C1 segment of cervical spinal cord (tissue), 14 donors: ENCODE data around the gene RAB3GAP1.
A peak's percentile ranks its signal among the peaks of the same experiment; 100 is the strongest.
"Not testable (repeated sequence)": the region's sequence is repeated elsewhere in the genome, so short reads cannot be mapped to it uniquely, and the experiment has no call there.

ENCODE experiments used
- DNase-seq, 14 donors: peaks; one replicate each; lab custom pipeline; 2025; lab: John Stamatoyannopoulos, UW

The RAB3GAP1 gene

DNA sequence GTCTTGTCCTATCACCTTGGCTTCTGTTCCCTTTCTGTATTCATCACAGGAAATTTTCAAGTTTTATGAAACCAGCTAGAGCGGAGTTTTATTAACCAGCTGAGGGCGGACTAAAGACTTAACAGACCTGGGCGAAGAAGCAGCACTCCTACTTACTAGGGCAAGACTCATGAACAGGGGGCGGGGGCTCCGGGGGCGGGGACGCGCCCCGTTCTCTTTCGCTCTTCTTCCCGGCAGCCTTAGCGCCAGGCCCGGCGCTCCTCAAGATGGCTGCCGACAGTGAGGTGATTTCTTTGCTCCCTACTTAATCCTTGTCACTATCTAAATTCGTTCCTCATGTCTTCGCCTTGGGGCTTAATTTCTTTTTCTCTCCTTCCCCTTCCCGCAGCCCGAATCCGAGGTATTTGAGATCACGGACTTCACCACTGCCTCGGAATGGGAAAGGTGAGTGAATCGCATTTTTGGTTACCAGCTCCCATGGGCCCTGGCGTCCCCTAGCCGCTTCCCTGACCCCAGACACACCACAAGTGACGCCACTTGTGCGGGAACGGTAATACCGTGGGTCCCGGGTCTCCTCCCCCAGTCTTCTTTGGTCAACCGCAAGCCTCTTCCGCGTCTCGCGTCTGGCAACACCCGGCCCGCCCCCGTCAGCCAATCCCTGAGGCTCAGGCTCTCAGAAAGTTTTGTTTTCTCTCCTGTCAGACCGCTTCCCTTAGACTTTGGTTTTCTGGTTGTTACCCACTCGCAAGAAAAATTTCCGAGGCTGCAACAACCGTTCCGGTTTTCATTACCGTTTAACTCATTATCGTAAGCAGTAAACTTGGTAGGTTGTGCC is at the start of gene RAB3GAP1:
Gene RAB3GAP1, plus strand, starts transcription at position 251 of the 835 bp plus-strand sequence. Its CDS starts 16 bp downstream, at position 267.
- peak in 13 of 14 donors; percentile 17 to 85 (median 74) for DNase-seq

DNA sequence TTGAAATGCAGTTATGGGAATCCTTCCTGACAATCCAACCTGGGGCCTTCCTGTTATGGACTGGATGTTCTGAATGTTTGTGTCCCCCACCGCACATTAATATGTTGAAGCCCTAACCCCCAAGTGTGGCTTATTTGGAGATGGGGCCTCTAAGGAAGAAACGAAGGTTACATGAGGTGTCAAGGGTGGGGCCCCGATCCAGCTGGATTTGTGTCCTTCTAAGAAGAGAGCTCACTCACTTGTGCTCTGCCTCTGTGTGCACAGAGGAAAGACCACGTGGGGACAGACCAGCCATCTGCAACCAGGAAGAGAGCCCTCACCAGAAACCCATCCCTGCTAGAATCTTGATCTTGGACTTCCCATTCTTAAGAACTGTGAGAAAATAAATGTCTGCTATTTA is 49.3 kb upstream of the RAB3GAP1 start:
- DNase-seq = no peak

DNA sequence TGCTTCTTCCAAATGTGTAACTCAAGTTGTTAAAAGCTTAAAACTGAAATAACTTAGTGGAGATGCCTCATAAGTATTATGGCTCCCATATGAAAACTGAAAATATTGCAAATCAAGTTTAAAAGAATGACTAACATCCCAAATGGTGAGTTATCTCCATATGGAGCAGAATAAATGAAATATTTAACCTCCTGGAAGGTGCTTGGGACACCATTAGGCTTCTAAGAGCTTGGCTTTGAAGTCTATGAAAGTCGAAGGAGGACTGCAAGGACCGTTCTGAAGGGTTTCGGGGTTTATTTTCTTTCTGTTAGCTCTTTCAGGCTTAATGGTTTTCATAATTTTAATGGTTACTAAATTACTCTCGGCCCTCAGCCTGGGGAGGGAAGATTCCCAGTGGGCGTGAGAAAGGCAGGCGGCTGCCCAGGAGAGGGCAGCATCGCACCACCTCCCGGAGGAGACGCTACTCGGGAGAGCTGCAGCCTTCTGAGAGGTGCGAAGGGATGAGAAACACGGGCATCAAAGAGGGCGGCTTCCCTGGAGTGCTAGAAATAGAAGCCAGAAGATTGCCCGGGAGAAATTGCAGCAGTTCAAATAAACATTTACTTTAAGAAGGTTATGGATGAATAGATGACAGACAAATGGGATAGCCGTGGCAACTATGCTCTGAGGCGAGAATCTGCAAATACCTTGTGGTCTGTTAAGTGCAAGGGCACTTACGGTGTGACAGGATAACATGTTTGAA is 47.9 kb upstream of the RAB3GAP1 start:
- peak in 11 of 14 donors; percentile 12 to 65 (median 31) for DNase-seq

DNA sequence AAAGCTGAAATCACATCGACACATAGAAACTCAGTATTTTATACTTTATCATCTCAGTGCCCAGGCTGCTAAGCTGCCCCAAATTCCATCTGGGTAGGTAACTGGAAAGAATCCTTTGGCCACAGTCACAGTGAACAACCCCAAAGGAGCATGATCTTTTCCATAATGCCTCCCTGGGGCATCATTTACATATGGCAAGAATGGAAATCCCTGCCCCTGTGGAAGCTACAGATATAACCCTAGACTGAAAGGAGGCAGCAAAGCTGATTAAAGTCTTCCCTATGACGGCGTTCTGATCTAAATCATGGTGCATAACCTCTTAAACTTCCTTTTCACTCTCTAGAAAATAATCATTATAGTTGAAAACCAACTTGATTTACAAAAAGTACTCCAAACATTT is 46.3 kb upstream of the RAB3GAP1 start:
- DNase-seq = no peak

DNA sequence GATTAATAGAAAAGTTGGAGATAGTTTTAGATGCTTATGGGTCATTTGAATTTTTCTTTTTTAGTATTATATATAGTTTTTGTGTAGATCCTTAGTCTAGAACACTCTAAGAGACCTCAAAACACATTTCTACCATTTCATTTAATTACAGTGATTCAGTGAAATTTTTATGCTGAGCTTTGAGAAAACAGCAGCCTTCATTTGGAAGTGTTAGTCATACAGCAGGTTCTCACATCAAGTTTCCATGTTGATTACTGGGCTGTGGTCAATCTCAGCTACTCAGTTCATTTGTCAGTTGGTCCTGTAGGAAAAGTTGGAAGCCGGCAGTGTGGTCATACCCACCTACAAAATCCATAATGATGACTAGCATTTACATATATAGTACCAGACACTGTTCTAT is 42.8 kb upstream of the RAB3GAP1 start:
- no peak for DNase-seq

DNA sequence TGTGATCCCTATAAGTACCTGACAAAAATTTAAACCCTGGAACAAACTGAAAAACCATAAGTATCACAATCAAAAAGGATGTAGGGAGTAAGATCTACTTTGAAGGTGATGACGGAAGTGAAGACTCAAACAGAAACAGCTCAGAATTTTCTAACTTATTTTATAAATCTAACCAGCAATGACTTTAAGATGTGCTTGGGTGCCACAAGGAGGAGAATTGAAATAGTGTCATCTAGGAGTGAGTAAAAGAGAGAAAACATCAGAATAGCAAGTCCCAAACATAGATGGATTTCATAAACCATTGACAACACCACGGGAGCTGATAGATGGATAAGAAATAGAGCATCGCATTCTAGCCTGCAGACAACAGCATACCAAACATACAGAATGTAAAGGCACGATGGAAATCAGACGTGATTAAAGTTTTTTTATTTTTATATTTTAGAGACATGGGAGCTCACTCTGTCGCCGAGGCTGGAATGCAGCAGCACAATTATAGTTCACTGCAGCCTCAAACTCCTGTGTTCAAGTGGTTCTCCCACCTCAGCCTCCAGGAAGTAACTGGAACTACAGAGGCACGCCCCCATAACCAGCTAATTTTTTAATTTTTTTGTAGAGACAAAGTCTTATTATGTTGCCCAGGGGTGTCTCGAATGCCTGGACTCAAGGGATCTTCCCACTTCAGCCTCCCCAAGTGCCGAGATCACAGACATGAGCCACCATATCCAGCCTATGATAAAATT is 41.7 kb upstream of the RAB3GAP1 start:
- no peak for DNase-seq

DNA sequence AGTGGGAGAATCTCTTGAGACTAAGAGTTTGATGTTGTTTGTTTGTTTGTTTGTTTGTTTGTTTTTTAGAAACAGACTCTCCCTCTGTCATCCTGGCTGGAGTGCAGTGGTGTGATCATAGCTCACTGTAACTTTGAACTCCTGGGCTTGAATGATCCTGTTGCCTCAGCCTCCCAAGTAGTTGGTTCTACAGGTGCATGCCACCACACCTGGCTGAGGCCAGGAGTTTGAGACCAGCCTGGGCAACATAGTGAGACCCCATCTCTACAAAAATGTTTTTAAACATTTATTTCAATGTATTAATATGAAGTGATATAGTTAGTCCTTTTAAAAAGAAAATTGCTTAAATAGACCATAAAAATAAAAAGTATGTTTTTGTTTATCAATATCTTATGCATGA is 40.5 kb upstream of the RAB3GAP1 start:
- no peak for DNase-seq

DNA sequence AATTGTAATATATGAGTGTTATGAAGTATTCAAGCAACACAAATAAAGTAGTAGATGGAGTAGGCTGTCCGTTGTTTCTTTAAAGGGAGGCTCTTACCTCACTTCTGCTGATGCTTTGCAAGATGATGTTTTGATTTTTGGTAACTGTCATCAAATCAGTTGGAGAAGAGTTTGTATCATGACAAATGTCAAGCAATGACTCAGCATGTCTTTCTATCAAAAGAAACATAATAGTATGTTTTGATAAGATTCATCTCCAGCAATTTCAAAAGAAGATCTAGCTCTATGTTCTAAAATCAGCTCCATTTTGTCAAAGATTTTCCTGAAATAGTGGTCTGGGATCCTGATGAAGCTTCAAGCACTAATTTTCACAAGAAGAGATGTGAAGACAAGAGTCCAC is 30.5 kb upstream of the RAB3GAP1 start:
- DNase-seq = no peak

DNA sequence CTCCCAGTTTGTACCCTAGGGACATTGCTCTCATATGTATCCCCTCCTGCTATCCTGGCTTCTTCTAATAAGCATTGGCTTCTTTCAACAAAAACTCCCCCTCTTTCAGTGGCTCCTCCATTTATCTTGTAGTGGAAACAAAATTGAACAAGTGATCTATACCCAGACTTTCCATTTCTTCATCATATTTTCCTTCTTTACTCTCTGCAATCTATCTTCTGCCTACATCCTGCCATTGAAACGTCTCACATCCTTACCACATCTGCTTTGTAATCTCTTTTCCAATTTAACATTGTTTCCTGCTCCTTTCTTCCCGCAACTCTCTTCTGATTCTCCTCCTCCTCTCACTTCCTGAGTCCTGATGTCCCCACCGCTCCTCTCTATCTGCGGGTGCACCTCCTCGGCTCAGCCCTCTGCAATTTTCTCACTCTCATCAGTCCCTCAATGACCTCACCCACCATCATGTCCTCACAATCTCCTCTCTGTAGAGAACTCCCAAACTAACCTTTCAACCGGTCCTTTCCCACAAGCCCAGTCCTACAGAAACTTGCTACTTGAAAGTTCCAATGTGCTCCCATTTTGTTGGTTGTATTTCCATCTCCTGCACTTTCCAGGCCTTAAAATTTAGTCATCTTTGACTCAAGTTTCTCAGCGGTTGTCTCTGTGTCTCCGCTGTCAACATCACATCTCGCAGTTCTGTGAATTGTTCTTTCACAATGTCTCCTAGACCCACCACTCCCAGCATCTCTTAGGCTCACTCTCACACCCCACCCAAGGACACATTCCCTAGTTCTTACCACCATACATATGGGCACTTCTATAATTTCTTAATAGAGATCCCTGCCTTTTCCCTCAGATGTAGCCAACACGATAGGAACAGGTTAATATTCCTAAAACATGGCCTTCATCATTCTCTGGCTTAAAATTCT is 28.9 kb upstream of the RAB3GAP1 start:
- DNase-seq = no peak

DNA sequence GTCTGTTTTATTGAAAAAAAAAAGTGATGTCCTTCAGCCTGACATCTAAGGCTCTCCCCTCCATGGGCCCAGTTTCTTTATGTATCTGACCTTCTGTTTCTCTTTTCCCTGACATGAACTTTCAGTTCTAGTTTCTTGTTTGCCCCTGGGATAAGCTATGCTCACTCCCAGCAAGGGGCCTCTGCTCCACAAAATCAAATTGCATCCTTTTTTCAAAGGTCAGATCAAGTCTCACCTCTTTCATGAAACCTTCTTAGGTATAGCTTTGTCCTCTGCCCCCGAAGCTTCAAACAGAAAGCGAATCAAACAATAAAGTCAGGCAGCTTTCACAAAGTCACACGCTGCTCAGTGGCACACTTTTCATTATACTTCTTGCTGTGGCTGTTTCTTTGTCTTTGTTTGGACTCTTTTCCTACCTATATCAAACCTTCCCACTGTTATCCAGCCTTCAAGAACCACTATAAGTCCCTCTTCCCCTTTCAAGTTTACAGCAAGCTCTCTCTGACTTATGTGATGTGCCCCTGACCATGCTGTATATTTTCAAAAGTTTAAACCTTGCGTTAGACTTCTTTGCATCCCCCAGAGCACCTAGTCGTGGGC is 28.1 kb upstream of the RAB3GAP1 start:
- DNase-seq = no peak

DNA sequence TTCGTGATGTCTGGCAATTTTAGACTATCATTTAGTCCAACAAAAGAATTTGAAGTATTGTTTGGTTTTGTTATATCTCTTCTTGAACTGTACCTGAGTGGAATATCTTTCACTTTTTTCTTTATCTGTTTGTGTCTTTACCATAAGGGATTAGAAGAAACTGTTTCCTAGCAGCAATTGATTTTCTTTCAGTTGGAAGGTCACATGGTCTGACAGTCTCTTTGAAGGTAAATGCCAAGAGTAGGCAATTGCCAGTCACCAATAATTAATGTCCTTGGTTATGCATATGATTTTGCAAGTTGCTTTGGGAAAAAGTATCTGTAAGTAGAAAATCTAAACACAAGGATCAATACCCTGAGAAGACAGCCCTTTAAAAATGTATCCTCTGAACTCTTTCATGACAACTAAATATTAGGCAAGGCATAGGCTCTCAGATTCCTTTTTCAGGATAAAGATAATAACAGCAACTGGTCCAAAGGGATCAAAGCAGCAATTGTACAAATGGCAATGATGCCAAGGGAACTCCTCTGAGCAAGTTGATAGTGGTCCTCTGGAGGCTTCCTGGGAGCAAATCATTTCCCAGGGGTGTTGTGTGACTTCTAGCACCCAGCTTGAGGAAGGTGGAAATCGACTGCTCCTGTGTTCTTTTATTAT is 22.5 kb upstream of the RAB3GAP1 start:
- no peak for DNase-seq

DNA sequence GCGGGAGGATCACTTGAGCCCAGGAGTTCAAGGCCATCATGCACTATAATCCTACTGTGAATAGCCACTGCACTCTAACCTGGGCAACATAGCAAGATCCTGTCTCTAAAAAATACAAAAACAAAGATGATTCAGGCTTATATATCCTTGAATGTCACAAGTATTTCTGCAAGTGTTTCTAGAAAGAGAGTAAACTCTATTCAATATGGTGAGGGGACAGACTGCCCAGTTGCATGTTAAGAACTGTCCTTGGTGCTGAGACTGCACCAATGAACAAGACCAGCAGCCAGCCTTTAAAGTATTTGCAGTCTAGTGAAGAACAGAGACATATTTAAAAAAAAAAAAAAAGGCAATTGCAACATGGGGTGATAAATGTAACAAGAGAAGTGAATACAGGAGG is 21.3 kb upstream of the RAB3GAP1 start:
- DNase-seq = no peak

DNA sequence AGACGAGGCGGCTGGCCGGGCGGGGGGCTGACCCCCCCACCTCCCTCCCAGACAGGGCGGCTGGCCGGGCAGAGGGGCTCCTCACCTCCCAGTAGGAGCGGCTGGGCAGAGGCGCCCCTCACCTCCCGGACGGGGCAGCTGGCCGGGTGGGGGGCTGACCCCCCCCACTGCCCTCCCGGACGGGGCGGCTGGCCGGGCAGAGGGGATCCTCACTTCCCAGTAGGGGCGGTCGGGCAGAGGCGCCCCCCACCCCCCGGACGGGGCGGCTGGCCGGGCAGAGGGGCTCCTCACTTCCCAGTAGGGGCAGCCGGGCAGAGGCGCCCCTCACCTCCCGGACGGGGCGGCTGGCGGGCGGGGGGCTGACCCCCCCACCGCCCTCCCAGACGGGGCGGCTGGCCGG is 18.9 kb upstream of the RAB3GAP1 start:
- not testable (repeated sequence) for DNase-seq

DNA sequence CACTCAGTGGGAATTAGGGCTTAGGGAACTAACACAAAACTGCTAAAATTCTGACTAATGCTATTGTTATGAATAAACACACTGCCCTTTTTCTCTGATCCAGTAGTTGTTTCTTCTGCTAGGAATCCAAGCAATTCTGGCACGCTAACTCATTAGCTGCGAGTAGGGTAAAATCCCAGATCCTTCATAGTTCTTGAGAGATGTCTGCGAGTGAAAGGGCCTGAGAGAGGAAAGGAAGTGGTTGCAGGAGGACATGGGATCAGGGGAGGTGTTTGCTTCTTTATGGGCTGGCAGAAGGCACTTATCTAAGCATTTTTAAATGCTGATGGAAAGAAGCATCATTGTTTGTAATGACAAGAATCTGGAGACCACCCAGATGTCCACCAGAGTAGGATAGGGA is 14.3 kb upstream of the RAB3GAP1 start:
- DNase-seq = no peak

DNA sequence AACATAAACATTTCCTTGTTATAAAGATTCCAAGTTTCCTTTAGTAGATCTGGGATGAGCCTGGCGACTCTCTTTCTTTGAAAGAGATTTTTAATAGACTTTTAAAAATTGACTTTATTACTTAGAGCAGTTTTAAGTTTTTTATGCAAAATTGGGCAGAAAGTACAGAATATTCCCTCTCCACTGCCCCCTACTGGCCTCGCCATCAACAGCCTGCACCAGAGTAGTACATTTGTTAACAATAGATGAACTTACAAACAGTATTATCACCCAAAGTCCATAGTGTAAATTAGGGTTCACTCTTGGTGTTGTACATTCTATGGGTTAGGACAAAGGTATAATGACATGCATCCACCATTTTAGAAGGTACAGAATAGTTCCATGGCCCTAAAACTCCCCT is 8.7 kb upstream of the RAB3GAP1 start:
- DNase-seq = no peak

DNA sequence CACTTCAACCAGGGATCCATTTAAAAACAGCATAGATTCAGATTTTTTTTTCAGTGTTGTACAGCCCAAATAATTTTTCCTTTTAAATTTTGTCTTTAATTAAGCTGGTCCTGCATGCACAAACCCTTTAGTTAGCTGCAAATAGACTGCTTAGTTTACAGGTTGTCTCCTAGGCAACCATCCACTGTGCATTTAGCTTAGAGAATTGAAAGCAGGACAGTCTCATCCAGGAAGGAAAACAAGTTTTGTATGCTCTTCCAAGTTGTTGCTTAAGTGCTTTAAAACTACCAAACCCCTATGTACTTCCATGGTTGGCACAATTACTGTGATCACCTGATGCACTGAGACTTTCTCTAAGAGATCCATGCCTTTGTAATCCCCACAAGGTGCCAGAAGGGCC is 4.8 kb upstream of the RAB3GAP1 start, which contains the start of gene MAP3K19:
Gene MAP3K19, minus strand, starts transcription at position 148 of the 400 bp plus-strand sequence. CDS start 22,800 bp downstream, outside the sequence.
- no peak for DNase-seq

DNA sequence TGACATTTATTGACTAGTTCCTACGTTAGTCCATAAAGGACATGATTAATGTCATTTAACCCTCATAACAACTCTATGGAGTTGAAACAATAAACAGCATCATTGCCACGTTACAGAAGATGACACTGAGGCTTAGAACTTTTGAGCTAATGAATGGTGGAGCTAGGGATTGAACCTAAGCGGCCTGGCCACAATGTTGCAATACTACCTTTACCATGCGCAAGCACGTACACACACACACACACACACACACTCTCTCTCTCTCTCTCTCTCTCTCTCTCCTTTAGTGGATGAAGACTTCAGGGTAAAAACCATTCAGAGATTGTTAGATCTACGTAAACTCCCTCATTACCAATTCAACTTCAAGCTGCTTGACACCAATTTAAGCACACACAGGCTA is 4.0 kb upstream of the RAB3GAP1 start:
- no peak for DNase-seq

DNA sequence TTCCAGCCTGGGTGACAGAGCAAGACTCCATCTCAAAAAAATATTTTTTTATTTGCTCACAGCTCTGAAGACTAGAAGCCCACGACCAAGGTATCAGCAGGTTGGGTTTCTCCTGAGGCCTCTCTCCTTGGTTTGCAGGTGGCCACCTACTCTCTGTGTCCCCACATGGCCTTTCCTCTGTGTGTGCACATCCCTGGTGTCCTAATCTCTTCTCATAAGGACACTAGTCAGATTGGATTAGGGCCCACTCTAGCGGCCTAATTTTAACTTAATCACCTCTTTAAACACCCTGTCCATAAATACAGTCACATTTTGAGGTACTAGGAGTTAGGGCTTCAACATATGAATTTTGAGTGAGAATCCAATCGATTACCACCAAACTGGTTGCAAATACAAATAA is 2.0 kb upstream of the RAB3GAP1 start:
- DNase-seq = no peak

DNA sequence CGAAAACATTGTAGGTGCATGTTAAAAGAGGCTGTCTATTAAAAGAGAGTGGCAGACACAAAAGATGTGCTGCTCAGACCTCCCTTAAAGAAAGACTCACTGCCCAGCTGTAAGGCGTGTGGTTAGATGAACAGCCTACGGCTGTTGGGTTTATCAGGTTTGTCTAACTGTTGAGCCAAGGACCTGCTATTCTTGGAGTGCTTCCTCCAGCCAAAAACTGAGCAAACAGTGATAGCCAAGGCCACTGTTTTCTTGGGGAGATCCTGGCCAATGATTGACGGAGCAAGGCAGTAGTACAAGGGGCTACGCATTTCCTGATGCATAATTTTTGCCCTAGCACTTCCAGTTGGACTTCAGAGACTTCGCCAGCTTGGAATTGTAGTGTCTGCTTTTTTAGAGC is 1.4 kb upstream of the RAB3GAP1 start:
- DNase-seq = no peak

DNA sequence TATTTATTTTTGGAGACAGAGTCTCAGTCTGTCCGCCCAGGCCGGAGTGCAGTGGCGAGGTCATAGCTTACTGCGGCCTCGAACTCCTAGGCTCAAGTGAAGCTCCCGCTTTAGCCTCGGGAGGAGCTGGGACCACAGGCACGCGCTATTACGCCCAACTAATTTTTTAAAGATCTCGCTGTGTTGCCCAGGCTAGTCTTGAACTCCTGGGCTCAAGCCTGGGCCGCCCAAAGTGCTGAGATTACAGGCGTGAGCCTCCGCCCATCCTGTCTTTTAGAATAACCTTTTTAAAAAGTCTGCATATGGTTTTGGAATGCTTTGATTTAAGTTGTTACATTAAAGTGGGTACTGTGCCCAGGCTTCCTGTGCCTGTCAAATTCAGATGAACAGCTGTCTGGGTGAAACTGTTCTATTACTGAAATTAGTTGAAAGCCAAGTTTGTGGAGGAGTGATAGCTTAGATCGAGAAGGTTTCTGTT is 944 bp downstream of the RAB3GAP1 start:
- DNase-seq = peak in 2 of 14 donors; percentile 34 to 36
